ENCODE data around the gene ZNF362. TPM values are rescaled to one million over a fixed set of nuclear protein-coding genes. Genes with fewer than 3 reads are reported as not detected.

The ZNF362 gene
- total RNA-seq, 2 donors from 2014 or later: 27.4 to 41.5 TPM

DNA sequence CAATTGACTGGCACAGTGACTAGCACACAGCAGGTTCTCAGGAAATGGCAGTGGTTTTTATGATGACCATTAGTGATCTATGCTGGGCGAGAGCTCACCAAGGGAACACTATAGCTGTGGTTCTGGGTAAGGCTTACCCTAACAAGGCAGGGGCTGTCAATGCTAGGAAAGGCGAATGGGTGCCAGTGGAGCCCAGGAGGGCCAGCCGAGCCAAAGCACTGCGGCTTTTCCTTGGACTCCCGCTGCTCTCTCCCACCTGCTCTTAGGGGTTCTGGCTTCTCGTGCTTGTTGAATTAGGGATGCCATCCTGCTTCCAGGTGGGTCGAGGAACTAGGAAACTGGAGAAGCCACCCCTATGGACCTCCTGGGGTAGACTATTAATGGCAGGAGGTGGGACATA lies 74.6 kb downstream of the ZNF362 start:
- peaks cover 84% of the 10 kb centered on the region for H3K36me3 ChIP-seq (ENCODE audit: control insufficient read depth, insufficient read depth, low read length)
- peaks cover 86% of the 10 kb centered on the region for H3K36me3 Mint-ChIP-seq (ENCODE audit: low read depth)
- TF ChIP-seq, protein P1, sequence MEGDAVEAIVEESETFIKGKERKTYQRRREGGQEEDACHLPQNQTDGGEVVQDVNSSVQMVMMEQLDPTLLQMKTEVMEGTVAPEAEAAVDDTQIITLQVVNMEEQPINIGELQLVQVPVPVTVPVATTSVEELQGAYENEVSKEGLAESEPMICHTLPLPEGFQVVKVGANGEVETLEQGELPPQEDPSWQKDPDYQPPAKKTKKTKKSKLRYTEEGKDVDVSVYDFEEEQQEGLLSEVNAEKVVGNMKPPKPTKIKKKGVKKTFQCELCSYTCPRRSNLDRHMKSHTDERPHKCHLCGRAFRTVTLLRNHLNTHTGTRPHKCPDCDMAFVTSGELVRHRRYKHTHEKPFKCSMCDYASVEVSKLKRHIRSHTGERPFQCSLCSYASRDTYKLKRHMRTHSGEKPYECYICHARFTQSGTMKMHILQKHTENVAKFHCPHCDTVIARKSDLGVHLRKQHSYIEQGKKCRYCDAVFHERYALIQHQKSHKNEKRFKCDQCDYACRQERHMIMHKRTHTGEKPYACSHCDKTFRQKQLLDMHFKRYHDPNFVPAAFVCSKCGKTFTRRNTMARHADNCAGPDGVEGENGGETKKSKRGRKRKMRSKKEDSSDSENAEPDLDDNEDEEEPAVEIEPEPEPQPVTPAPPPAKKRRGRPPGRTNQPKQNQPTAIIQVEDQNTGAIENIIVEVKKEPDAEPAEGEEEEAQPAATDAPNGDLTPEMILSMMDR (conservative IDR thresholded peaks at IDR 0.05): no peak

DNA sequence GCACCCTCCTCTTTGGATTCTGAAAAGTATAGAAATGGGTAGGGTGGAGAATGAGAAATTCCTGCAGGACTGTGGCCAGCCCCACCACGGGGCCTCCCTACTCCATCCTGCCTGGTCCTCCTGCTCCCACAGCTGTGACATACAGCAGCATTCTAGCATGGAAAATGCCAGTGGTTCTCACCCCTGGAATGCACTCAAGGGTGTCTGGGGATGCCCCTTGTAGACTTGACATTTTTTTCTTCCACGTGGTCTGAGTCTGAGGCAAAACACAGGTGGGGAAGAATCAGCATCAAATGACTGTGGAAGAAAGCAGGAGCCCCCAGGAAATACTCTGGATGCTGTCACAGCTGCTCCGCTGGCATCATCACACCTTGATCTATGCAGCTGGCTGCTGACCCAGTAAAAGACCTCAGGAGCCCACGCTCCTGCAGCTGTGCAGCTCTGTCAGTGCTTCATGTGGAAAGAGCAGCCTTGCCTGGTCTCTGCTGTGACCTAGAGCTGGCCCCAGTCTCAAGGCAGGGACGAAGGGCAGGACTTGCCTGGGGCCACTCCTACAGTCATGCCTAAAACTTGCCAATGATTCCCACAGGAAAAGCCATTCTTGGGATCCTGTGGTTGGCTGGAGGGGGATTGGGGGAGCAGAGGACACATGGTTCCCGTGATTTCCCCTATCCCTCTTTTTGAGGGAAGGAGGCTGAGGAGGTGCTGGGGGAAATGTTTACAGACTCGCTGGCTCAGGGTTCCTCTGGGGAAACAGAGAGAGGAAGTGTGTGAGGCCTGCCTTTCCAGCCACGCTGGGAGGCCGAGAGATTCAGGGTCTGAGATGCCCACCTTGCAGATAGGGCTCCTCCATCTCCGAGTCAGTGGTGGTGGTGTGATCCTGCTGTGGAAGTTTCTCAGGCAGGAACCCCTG lies 75.4 kb downstream of the ZNF362 start:
- TF ChIP-seq, protein P1 (conservative IDR thresholded peaks at IDR 0.05): no peak
- Histone ChIP-seq H3K9ac (ENCODE audit: extremely low read depth, low read length, poor library complexity, severe bottlenecking) (no peak overlapping the region), H3K4me3 (ENCODE audit: low read length) (no peak overlapping the region), H3K27me3 (ENCODE audit: control insufficient read depth, insufficient read depth, low read length, poor library complexity, severe bottlenecking) (no peaks in the 10 kb centered on the region), H3K27ac (ENCODE audit: low read depth, low read length) (no peak overlapping the region), H3K36me3 (ENCODE audit: control insufficient read depth, insufficient read depth, low read length) (peaks cover 78% of the 10 kb centered on the region), H3K9me3 (ENCODE audit: control insufficient read depth, low read length) (no peaks in the 10 kb centered on the region), H3K4me1 (ENCODE audit: control insufficient read depth, insufficient read depth, low read length) (peaks cover 9% of the 10 kb centered on the region)
- Mint-ChIP-seq H3K4me3 (no peak overlapping the region), H3K27me3 (ENCODE audit: insufficient read depth) (peaks cover 33% of the 10 kb centered on the region), H3K36me3 (ENCODE audit: low read depth) (peaks cover 80% of the 10 kb centered on the region), H3K27ac (no peak overlapping the region), H3K9me3 (no peaks in the 10 kb centered on the region), H3K4me1 (peaks cover 14% of the 10 kb centered on the region)
- no peak for DNase-seq
- WGBS, 2 experiments (ENCODE audit: insufficient coverage in 1 of 2, insufficient read length in 1 of 2): 92 to 98% methylated on average over 9 to 10 of the region's 10 CpGs

More for the DNA sequence above, 74.6 kb downstream of the ZNF362 start:
- Mint-ChIP-seq H3K4me1 (peaks cover 10% of the 10 kb centered on the region), H3K4me3 (no peak overlapping the region), H3K27ac (no peak overlapping the region), H3K9me3 (no peaks in the 10 kb centered on the region), H3K27me3 (ENCODE audit: insufficient read depth) (peaks cover 26% of the 10 kb centered on the region)
- Histone ChIP-seq H3K4me1 (ENCODE audit: control insufficient read depth, insufficient read depth, low read length) (peaks cover 9% of the 10 kb centered on the region), H3K27ac (ENCODE audit: low read depth, low read length) (no peak overlapping the region), H3K4me3 (ENCODE audit: low read length) (no peak overlapping the region), H3K9me3 (ENCODE audit: control insufficient read depth, low read length) (no peaks in the 10 kb centered on the region), H3K9ac (ENCODE audit: extremely low read depth, low read length, poor library complexity, severe bottlenecking) (no peak overlapping the region), H3K27me3 (ENCODE audit: control insufficient read depth, insufficient read depth, low read length, poor library complexity, severe bottlenecking) (no peaks in the 10 kb centered on the region)
- 92 to 98% methylated on average over 6 to 7 of the region's 7 CpGs for WGBS, 2 experiments (ENCODE audit: insufficient coverage in 1 of 2, insufficient read length in 1 of 2)
- DNase-seq: no peak

DNA sequence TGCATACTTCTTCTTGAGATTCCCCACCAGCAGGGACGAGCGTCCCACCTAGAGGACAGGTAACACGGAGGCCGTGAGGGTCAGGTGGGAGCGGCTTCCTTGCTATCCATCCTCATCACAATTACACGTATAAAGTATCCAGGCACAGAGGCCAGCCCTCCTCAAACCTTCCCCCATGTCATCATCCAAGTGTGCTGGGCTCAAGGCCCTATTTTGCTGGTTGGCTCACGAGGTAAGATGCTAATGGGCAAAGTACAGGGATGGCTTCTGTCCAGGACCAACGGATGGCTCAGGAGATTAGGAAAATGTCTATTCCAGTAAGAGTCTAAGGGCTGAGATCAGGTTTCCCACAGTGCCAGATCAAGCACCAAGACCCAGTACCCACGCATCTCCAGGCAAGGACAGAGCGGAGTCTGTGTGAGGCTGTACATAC lies 76.1 kb downstream of the ZNF362 start:
- no peak for DNase-seq
- Histone ChIP-seq H3K4me1 (ENCODE audit: control insufficient read depth, insufficient read depth, low read length) (peaks cover 11% of the 10 kb centered on the region), H3K36me3 (ENCODE audit: control insufficient read depth, insufficient read depth, low read length) (peaks cover 71% of the 10 kb centered on the region), H3K27ac (ENCODE audit: low read depth, low read length) (no peak overlapping the region), H3K27me3 (ENCODE audit: control insufficient read depth, insufficient read depth, low read length, poor library complexity, severe bottlenecking) (no peaks in the 10 kb centered on the region), H3K9ac (ENCODE audit: extremely low read depth, low read length, poor library complexity, severe bottlenecking) (no peak overlapping the region), H3K9me3 (ENCODE audit: control insufficient read depth, low read length) (no peaks in the 10 kb centered on the region), H3K4me3 (ENCODE audit: low read length) (no peak overlapping the region)
- peaks cover 18% of the 10 kb centered on the region for H3K4me1 Mint-ChIP-seq
- no peaks in the 10 kb centered on the region for H3K9me3 Mint-ChIP-seq
- no peak overlapping the region for H3K4me3 Mint-ChIP-seq
- no peak overlapping the region for H3K27ac Mint-ChIP-seq
- TF ChIP-seq, protein P1 (conservative IDR thresholded peaks at IDR 0.05): no peak
- 95 to 96% methylated on average over 7 to 10 of the region's 10 CpGs for WGBS, 2 experiments (ENCODE audit: insufficient coverage in 1 of 2, insufficient read length in 1 of 2)
- peaks cover 37% of the 10 kb centered on the region for H3K27me3 Mint-ChIP-seq (ENCODE audit: insufficient read depth)
- H3K36me3 Mint-ChIP-seq (ENCODE audit: low read depth): peaks cover 73% of the 10 kb centered on the region
